Head of caudate nucleus (tissue), 42 donors: ENCODE data around the gene PSMA3.

ENCODE experiments used
- DNase-seq, 42 donors: peaks; one replicate each; pipeline versions ENCODE4 v3.0.0 to v3.0.0-alpha.2; 2020 to 2021; ENCODE audit warnings: mixed read lengths in 7 of 42
- intact Hi-C: fragments of 100-400 bp; cut with DNase I; formaldehyde crosslinking; loops from one replicate; pipeline ENCODE4 v1.15.0; 2022

PSMA3 gene

DNA sequence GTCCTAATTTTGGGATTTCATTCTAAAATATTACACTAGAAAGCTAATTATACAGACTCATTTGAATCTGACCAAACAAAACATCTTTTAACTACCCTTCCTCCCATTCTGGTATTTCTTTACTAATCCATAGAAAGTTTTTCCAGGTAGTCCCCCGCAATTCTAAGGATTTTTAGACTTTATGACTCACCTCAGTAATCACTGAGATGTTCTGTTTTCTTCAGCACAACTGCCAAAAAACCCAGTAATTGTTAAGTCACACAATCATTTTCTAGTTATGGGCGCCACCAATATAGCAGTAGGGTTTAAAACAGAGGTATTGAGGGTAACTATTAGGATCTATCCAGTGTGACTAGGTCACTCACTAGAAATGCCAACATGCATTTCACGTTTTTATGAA, 52.1 kb downstream of the PSMA3 start:
- intact Hi-C loops = loop anchor here (5.0 kb wide), 1 partner anchor 131 kb away; the partner anchor contains the start of genes KIAA0586 and TIMM9
- no peak for DNase-seq

DNA sequence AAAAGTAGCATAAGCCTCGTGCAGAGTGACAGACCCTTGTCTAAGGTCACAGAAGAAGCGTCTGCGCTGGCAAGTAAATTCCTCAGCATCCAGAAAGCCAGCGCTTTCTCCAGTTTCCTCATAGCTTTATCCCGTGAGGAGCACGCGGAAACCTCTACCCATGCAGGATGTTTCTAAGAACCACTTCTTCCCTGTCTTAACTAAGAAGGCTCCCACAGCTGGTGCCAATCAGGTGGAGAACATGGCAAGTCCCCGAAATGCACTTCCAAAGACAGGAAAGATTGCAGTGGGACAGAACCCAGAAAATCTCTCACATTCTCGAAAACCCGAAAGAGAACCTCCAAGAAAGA, 52.7 kb downstream of the PSMA3 start:
- intact Hi-C loops = loop anchor here (5.0 kb wide), 1 partner anchor 130 kb away; the partner anchor contains the start of genes KIAA0586 and TIMM9
- peak in 5 of 42 donors; percentile 8 to 51 (median 23) for DNase-seq

DNA sequence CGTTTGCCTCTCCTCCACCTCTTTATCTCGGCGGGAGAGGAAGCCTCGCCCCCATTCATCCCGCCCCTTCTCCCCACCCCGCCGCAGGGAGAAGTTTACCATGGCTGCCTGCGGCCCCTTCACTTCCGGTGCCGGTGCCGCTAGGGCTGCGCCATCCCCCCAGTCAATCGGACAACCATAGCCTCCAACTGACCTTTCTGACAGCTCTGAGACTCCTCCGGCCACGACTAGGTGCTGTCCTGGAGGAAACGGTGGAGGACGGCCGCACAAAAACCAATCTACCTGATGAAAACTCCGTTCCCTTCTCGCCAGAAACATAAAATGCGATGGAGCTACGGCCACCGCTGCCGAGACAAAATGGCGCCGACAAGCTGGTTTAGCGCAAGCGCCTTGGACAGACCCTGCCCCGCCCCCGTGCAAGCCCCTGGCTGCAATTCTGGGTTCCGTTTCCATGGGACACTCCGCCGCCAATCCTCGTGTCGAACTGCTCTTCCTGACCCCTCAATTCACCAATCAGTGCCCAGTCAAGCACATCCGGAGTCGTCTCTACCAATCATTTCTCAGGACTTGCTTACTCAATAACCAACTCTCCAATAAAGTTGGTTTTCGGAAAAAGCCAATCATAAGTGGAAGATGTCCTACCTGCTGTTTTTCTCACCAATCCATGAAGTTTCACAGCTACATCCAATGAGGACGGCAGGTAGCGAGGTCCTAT, 53.3 kb downstream of the PSMA3 start:
- peak; percentile 96 to 100 (median 99) for DNase-seq
- intact Hi-C loops = loop anchor here (2.0 to 5.0 kb wide), 2 partner anchors 53 to 129 kb away; partner anchors contain the start of genes KIAA0586, PSMA3 and TIMM9

DNA sequence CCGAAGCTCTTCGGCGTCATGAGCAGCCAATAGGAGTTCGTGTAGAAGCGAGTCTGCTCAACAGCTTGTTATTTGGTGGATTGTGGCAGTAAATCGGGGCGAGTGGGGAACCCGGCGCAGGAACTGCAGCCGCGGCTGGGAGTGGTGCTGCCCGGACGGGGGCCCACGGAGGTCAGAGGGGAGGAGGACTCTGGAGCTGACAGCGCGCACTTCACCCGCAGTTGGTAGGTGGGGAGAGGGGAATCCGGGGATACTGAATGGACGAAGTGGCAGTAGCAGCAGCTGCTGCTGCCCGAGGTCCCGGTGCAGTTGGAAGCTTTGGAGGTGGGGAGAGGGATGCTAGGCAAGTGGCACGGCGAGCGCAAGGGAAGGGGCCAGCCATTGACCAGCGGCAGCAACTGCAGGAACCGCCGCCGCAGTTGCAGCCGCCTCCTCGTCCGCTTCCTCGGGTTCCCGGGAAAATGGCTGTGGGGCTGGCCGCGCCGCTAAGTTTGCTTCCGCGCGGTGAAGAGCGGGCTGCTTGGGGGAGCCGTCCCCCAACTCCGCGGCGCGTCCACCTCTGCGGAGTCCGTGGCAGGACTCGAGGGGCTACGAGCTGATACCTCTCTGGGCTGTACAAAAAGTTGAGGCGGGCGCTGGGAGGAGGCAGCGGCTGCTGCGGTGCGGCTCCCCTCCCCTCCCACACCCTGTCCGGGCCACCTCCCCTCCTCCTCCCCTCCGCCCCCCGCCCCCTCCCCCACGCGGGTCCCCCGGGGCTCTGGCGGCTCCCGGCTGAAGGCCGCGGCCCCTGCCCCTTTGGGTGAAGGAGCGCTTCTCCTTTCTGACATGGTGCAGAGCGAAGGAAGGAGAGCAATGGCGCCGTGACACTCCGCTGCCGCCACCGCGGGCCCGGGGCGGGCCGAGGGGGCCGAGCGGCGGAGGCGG, 54.1 kb downstream of the PSMA3 start, which contains the start of gene ARID4A:
TSS of gene ARID4A (plus strand) at position 79 of the 924 bp plus-strand sequence. CDS start 1,300 bp downstream, outside the sequence.
- peak in 39 of 42 donors; percentile 31 to 98 (median 89) for DNase-seq
- intact Hi-C loops = loop anchor here (2.0 to 5.0 kb wide), 2 partner anchors 54 to 129 kb away; partner anchors contain the start of genes KIAA0586, PSMA3 and TIMM9

DNA sequence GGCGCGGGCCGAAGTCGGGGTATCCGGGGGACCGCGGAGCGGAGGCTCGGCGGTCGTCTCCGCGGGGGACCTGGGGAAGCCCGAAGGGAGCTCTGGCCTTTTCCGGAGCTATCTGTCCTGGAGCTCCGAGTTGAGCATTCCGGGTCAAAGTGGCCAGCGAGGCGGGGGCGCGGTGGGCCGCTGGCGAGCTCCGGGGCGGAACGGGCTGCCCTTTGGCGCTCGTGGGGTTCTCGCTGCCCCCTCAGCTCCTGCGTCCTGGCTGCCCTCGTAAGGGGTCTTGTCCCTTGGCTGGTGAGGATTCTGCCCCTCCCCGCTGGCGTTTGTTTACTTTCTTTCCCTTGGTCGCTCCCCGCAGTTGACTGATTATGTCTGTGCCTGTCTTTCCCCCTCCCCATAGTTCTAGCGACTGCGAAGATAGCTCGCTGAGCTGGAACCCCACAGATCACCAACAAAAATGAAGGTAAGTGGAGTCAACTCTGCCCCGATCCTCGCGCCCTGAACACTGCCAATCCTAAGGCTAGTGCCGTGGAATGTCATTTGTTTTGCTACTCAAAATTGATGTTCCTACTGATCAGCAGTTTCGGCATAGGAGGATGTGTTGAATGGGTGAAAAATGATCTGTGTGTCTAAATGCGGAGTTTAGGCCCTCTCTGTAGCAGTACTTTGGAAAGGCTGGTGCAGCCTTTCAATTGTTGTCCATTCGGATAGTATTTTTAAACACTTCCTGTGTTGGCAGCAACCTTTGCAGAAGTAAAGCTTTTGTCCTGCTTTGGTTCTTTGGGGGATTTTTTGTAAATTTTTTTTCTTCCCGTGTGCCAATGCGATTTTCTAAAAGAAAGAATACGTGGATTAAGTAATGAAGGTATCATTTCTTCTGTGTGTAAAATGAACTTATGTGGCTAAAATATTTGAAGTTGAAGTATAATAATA, 55.0 kb downstream of the PSMA3 start:
- DNase-seq = peak in 30 of 42 donors; percentile 6 to 61 (median 22)
- intact Hi-C loops = loop anchor here (2.0 to 5.0 kb wide), 2 partner anchors 55 to 128 kb away; partner anchors contain the start of genes KIAA0586, PSMA3 and TIMM9

DNA sequence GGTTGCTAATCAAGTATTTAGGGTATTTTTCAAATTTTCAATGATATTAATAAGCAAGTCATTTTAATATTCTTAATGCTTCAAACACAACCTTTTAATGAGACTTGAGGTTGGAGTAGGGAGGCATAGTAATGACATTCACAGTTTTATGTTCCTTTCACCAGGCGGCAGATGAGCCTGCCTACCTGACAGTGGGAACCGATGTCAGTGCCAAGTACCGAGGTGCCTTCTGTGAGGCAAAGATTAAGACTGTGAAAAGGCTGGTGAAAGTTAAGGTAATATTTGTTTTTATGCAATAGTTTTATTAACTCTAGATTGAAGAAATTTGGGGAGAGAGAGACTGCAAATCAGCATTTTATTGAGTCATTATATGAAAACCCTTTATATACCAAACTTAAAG, 56.8 kb downstream of the PSMA3 start:
- DNase-seq = no peak
- intact Hi-C loops = no loop called here

DNA sequence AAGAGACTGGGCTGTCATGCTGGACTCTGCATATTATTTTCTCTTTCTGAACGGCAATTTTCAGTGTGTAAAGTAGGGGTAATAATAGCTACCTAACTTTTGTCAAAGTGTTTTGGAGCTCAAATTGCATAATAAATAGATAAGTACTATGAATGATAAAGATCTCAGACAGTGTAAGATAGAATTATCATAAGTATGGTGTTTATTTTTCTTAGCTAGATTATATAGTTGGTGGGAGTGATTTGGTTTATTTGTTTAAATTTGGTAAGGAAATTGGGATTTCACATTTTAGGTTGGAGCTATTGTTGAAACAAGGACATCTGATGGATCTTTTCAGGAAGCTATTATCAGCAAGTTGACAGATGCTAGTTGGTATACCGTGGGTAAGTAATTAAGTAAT, 61.1 kb downstream of the PSMA3 start:
- intact Hi-C loops = no loop called here
- DNase-seq = no peak

DNA sequence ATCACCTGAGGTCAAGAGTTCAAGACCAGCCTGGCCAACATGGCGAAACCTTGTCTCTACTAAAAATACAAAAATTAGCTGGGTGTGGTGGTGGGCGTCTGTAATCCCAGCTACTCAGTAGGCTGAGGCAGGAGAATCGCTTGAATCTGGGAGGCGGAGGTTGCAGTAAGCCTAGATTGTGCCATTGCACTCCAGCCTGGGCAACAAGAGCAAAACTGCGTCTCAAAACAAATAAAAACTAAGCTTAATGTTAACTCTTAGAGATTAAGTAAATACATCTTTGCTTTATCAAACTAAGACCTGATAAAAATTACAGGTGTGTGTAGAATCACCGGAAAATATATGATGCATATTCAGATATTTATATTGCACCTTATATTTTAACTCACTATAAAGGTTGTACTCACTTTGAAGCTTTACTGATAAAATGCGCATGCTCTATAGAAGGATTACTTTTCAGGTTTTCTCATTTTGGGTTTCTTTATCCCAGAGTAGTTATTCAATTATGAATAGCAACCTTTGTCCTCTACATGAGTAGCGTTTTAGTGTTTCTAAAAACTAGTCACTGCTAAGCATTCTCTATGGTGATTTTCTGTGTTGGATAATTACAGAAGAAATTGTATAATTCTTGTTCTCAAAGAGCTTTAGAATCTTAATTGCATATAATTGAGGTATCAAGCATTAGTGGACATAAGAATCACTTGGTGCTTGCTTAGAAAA, 63.1 kb downstream of the PSMA3 start:
- no peak for DNase-seq
- intact Hi-C loops = no loop called here

DNA sequence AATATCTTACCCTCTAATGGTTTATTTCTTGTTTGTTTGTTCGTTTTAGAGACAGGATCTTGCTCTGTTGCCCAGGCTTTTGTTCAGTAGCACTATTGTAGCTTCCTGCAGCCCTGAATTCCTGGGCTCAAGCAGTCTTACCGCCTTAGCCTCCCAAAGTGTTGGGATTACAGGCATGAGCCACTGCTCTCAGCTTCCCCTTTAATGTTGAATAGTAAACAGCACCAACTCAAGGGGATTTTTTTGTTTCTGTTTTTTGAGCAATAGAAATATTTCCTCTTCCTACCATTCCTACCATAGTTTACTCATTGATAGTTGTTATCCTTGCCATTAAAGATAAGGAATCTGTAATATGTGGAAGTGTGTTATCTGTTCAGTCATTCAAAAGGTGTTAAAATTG, 64.4 kb downstream of the PSMA3 start:
- intact Hi-C loops = no loop called here

DNA sequence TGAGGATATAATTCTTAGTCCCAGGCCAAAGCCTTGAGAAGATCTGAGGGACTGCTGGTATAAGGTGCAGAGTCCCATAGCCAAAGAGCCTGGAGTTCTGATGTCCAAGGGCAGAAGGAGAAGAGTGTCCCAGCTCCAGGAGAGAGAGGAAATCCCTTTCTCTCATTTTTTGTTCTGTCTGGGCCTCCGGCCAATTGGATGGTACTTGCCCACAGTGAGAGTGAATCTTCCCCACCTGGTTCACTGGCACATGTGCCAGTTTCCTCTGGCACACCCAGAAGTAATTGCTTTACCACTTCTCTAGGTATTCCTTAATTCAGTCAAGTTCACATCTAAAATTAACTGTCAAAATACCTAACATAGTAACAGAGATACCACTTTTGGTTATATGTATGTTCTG, 69.1 kb downstream of the PSMA3 start:
- no peak for DNase-seq
- intact Hi-C loops = no loop called here

More for the DNA sequence above, 64.4 kb downstream of the PSMA3 start:
- DNase-seq = no peak

DNA sequence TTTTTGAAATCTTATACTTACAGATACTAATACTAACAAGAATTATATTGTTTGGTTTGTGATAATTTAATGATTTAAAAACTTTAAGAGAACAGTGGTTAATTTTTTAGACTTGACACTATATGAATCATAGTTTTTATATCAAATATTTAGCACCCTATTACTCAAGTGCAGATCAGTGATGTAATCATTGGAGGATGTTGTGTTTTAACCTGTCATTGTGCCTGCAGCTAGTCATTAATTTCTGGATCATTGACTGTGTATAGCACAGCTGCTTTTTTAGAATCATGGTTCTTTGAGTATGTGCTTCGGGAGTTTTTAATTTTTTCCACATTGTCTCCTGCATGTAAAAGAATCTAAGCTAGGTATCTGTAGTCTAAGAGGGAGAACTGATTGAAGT, 71.0 kb downstream of the PSMA3 start:
- intact Hi-C loops = no loop called here
- no peak for DNase-seq
